GM18907 (cell line): Measurements from ENCODE around the gene CCM2.
A peak's percentile ranks its signal among the peaks of the same experiment; 100 is the strongest.
"Not testable (repeated sequence)": the region's sequence is repeated elsewhere in the genome, so short reads cannot be mapped to it uniquely, and the experiment has no call there.

ENCODE experiments used
- ATAC-seq: cut with Tn5 transposase; IDR thresholded peaks from one replicate; pipeline ENCODE4 v1.9.1; 2021; ENCODE audit warnings: mild to moderate bottlenecking, moderate library complexity; ENCODE audit not compliant: unreplicated experiment

CCM2 gene

GRCh38 chr7:44999245-45000092 is 532 bp upstream of the CCM2 start:
- peak; percentile 78 for ATAC-seq

GRCh38 chr7:45001138-45001694 is 1.2 kb downstream of the CCM2 start:
- peak; percentile 23 for ATAC-seq

- no peak for ATAC-seq
Observed at GRCh38 chr7:45001826-45002225, 1.8 kb downstream of the CCM2 start.

- no peak for ATAC-seq
Observed at GRCh38 chr7:45003789-45004188, 3.8 kb downstream of the CCM2 start.

GRCh38 chr7:45007106-45007505 is 7.1 kb downstream of the CCM2 start:
- no peak for ATAC-seq

GRCh38 chr7:45007571-45008328 is 7.7 kb downstream of the CCM2 start:
- peak; percentile 58 for ATAC-seq

- no peak for ATAC-seq
Observed at GRCh38 chr7:45013465-45013967, 13.5 kb downstream of the CCM2 start.

- ATAC-seq: no peak
Observed at GRCh38 chr7:45015313-45015712, 15.3 kb downstream of the CCM2 start.

- no peak for ATAC-seq
Observed at GRCh38 chr7:45017253-45017652, 17.3 kb downstream of the CCM2 start.

- ATAC-seq: no peak
Observed at GRCh38 chr7:45020915-45021314, 20.9 kb downstream of the CCM2 start.

- ATAC-seq: peak; percentile 66
Observed at GRCh38 chr7:45021604-45022296, 21.7 kb downstream of the CCM2 start.

GRCh38 chr7:45024126-45024744 is 24.2 kb downstream of the CCM2 start:
- ATAC-seq: no peak

- not testable (repeated sequence) for ATAC-seq
Observed at GRCh38 chr7:45025473-45025872, 25.5 kb downstream of the CCM2 start.

GRCh38 chr7:45026013-45026412 is 26.0 kb downstream of the CCM2 start:
- no peak for ATAC-seq

GRCh38 chr7:45026984-45027773 is 27.2 kb downstream of the CCM2 start:
- ATAC-seq: peak; percentile 44

GRCh38 chr7:45027774-45028114 is 27.7 kb downstream of the CCM2 start:
- ATAC-seq: peak; percentile 9

- ATAC-seq: no peak
Observed at GRCh38 chr7:45028138-45028919, 28.3 kb downstream of the CCM2 start.

- ATAC-seq: no peak
Observed at GRCh38 chr7:45028920-45029344, 28.9 kb downstream of the CCM2 start.

- no peak for ATAC-seq
Observed at GRCh38 chr7:45031829-45032228, 31.8 kb downstream of the CCM2 start.
